ENCODE results near the gene PGF.

DNA sequence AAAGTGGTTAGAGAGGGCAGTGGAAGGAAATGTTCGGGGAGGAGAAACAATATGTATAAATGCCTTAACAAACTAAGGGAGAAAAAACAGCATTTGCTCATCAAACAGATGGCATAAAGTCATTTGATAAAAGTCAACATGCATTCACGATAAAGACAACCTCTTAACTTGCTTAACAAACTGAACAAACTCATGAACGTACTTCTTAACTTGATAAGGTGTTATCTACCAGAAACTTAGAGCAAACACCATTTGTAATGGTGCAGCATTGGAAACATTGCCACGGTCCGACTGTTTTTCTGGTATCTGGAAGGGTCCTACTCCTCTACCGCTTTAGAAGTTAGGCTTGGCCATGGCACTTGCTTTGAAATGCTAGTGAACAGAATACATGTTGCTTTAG, 28.2 kb downstream of the PGF start:
- TF ChIP-seq CTCF (IDR thresholded peaks at IDR 0.05) (no peak), POLR2A (IDR thresholded peaks at IDR 0.05) (no peak)

Measured in adrenal gland (tissue), 5 donors.